Natural killer cell (primary cell): Measurements from ENCODE around the gene CUX1. TPM values are rescaled to one million over a fixed set of nuclear protein-coding genes. Genes with fewer than 3 reads are reported as not detected.

Experiments
- ATAC-seq, 3 donors: fragments of 150-1000 bp in 2 of 3; fragments of 200-7000 bp in 1 of 3; cut with Tn5 transposase; 1 replicate in 1 of 3; 2 replicates in 2 of 3; pipeline ENCODE4 v1.10.0; 2021; ENCODE audit warnings: mild to moderate bottlenecking in 2 of 3, moderate library complexity in 2 of 3
- DNase-seq, 2 donors: peaks; one replicate each; pipeline versions ENCODE4 v3.0.0 to v3.0.0-alpha.2; 2013 to 2021; ENCODE audit warnings: mixed read lengths in 1 of 2
- H3K27ac ChIP-seq: one replicate; pipeline ENCODE4 v1.5.1; 2013; ENCODE audit warnings: mild to moderate bottlenecking, low read length
- H3K27me3 ChIP-seq: one replicate; pipeline ENCODE4 v1.6.1; 2013; ENCODE audit warnings: low read length; ENCODE audit not compliant: control insufficient read depth, insufficient read depth
- H3K36me3 ChIP-seq: one replicate; pipeline ENCODE4 v1.6.1; 2013; ENCODE audit warnings: low read length; ENCODE audit not compliant: control insufficient read depth, insufficient read depth
- H3K4me1 ChIP-seq: one replicate; pipeline ENCODE4 v1.6.1; 2013; ENCODE audit warnings: low read length; ENCODE audit not compliant: control insufficient read depth, insufficient read depth
- H3K4me3 ChIP-seq: one replicate; pipeline ENCODE4 v1.5.1; 2013; ENCODE audit warnings: low read length
- H3K9me3 ChIP-seq: one replicate; pipeline ENCODE4 v1.6.1; 2013; ENCODE audit warnings: low read length; ENCODE audit not compliant: control insufficient read depth, insufficient read depth
- H3K27ac Mint-ChIP-seq, 2 donors: one replicate each; pipeline ENCODE4 v1.8.0; 2022; ENCODE audit warnings: mild to moderate bottlenecking in 2 of 2, mixed read lengths in 2 of 2, moderate library complexity in 1 of 2
- H3K27me3 Mint-ChIP-seq, 2 donors: one replicate each; pipeline ENCODE4 v1.8.0; 2022; ENCODE audit warnings: low read depth in 2 of 2, mixed read lengths in 2 of 2
- H3K36me3 Mint-ChIP-seq: one replicate; pipeline ENCODE4 v1.8.0; 2022; ENCODE audit warnings: mixed read lengths
- H3K4me1 Mint-ChIP-seq, 2 donors: one replicate each; pipeline ENCODE4 v1.8.0; 2022; ENCODE audit warnings: mixed read lengths in 2 of 2
- H3K4me3 Mint-ChIP-seq: one replicate; pipeline ENCODE4 v1.8.0; 2022; ENCODE audit warnings: mild to moderate bottlenecking, moderate library complexity, mixed read lengths
- H3K9me3 Mint-ChIP-seq, 2 donors: one replicate each; pipeline ENCODE4 v1.8.0; 2022; ENCODE audit warnings: mixed read lengths in 2 of 2
- WGBS: methylation state at CpG from one replicate; pipeline ENCODE4 v1.1.7; 2013; ENCODE audit warnings: missing lambda C conversion rate; ENCODE audit not compliant: insufficient coverage; 5-methylcytosine and 5-hydroxymethylcytosine counted together
- intact Hi-C: fragments of 100-400 bp; cut with micrococcal nuclease; formaldehyde crosslinking; loops from one replicate; pipeline ENCODE4 v1.14.2; 2022
- total RNA-seq, 4 donors: library from RNA; stranded (reverse); fragments of 120-200 nt in 1 of 4; gene quantifications; one replicate each; pipeline versions ENCODE4 v1.2.3 to v1.2.4, GENCODE V29; 2013 to 2022
- TF ChIP-seq, protein P1 (sequence below): fragments of 200-600 bp; IDR thresholded peaks from one replicate; pipeline ENCODE4 v1.8.0; 2022; ENCODE audit warnings: antibody characterized with exemption

Gene CUX1
- total RNA-seq, 3 donors from 2014 or later (not counting 1 experiment from before 2014, with no cell fraction given), result 59.8 to 77.4 (median 73.6) TPM

DNA sequence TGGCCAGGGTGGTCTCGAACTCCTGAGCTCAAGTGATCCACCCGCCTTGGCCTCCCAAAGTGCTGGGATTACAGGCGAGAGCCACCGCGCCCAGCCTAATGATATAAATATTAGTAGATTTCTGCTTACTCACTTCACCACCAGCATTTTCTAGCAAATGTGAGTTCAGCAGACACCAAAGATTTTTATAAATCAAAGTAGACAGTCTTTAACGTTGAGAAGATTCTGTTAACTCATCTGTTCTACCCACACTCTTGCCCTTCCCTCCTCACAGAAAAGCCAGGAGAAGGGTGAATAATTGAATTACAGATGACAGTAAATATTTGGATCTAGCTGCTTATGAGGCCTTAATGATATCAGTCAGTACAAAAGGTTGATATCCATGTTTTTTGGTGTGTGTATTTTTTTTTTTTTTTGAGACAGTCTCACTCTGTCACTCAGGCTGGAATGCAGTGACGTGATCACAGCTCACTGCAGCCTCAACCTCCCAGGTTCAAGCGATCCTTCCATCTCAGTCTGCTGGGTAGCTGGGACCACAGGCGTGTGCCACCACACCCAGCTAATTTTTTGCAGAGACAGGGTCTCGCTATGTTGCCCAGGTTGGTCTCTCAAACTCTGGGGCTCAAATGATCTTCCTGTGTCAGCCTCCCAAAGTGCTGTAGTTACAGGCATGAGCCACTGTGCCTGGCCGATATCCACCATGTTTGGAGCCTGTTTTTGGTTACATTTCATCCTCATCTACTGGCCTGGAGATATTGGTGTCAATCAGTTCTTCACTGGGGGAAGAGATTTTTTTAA lies 120.5 kb downstream of the CUX1 start:
- Histone ChIP-seq H3K4me3 (no peak overlapping the region), H3K36me3 (no peaks in the 10 kb centered on the region), H3K9me3 (no peaks in the 10 kb centered on the region), H3K4me1 (no peaks in the 10 kb centered on the region), H3K27ac (no peak overlapping the region), H3K27me3 (no peaks in the 10 kb centered on the region)
- Mint-ChIP-seq H3K4me1 (peaks cover 5 to 24% of the 10 kb centered on the region in 2 donors), H3K36me3 (no peaks in the 10 kb centered on the region), H3K27ac (no peak overlapping the region), H3K9me3 (no peaks in the 10 kb centered on the region), H3K4me3 (no peak overlapping the region), H3K27me3 (no peaks in the 10 kb centered on the region)
- no peak for DNase-seq
- intact Hi-C loops, result no loop called here
- WGBS, result 89% methylated on average over 8 of the region's 11 CpGs
- TF ChIP-seq, protein P1, sequence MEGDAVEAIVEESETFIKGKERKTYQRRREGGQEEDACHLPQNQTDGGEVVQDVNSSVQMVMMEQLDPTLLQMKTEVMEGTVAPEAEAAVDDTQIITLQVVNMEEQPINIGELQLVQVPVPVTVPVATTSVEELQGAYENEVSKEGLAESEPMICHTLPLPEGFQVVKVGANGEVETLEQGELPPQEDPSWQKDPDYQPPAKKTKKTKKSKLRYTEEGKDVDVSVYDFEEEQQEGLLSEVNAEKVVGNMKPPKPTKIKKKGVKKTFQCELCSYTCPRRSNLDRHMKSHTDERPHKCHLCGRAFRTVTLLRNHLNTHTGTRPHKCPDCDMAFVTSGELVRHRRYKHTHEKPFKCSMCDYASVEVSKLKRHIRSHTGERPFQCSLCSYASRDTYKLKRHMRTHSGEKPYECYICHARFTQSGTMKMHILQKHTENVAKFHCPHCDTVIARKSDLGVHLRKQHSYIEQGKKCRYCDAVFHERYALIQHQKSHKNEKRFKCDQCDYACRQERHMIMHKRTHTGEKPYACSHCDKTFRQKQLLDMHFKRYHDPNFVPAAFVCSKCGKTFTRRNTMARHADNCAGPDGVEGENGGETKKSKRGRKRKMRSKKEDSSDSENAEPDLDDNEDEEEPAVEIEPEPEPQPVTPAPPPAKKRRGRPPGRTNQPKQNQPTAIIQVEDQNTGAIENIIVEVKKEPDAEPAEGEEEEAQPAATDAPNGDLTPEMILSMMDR, result no peak
- no peak for ATAC-seq

DNA sequence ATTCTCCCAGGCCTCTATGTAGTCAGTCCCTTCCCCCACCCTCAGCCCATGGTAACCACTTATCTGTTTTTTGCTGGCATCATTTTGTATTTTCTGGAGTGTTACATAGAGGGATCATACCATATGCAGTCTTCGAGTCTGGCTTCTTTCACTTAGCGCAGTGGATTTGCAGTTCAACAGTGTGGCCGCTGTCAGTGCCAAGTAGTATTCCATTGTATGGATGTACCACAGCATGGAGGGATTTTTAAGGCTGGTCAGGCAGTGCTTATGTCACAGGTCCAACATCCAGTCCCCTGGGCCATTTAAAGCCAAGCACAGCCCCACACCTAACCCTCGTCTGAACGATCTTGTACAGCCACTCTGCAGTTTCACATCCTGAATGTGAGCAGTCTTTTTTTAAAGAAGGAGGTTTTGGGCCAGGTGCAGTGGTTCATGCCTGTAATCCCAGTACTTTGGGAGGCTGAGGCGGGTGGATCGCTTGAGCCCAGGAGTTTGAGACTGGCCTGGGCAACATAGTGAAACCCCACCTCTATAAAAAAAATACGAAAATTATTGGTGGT lies 121.8 kb downstream of the CUX1 start:
- no peak overlapping the region for H3K27ac ChIP-seq
- WGBS, result 82% methylated on average over 7 of the region's 8 CpGs
- peaks cover 5 to 24% of the 10 kb centered on the region in 2 donors for H3K4me1 Mint-ChIP-seq

DNA sequence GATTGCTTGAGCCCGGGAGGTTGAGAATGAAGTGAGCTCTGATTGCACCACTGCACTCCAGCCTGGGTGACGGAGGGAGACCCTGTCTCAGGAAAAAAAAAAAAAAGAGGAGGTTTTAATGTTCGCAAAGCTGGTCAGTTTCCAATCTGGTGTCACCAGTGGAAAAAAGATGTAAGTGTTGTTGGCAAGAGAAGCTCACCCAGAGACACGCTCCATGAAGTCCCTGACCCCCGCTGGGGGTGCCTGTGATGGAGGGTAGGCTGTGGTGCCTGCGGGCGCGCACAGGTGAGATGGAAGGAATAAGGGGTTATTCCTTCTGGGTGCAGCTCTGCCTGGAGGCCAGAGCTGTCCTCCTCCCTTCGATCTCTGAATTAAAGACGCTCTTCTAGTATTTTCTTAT lies 122.7 kb downstream of the CUX1 start:
- Mint-ChIP-seq H3K4me3 (no peak overlapping the region), H3K27ac (no peak overlapping the region), H3K4me1 (peaks cover under 1 to 25% of the 10 kb centered on the region in 2 donors), H3K27me3 (no peaks in the 10 kb centered on the region), H3K9me3 (no peaks in the 10 kb centered on the region), H3K36me3 (no peaks in the 10 kb centered on the region)
- Histone ChIP-seq H3K4me1 (no peaks in the 10 kb centered on the region), H3K36me3 (no peaks in the 10 kb centered on the region), H3K9me3 (no peaks in the 10 kb centered on the region), H3K4me3 (no peak overlapping the region), H3K27me3 (no peaks in the 10 kb centered on the region), H3K27ac (no peak overlapping the region)
- TF ChIP-seq, protein P1, result no peak
- intact Hi-C loops, result no loop called here
- no peak for ATAC-seq
- WGBS, result 94% methylated on average over 6 of the region's 10 CpGs
- no peak for DNase-seq

More for the DNA sequence above, 121.8 kb downstream of the CUX1 start:
- intact Hi-C loops, result no loop called here
- Mint-ChIP-seq H3K27me3 (no peaks in the 10 kb centered on the region), H3K27ac (no peak overlapping the region), H3K36me3 (no peaks in the 10 kb centered on the region), H3K4me3 (no peak overlapping the region), H3K9me3 (no peaks in the 10 kb centered on the region)
- TF ChIP-seq, protein P1, result no peak
- no peaks in the 10 kb centered on the region for H3K4me1 ChIP-seq
- H3K4me3 ChIP-seq, result no peak overlapping the region
- no peaks in the 10 kb centered on the region for H3K36me3 ChIP-seq
- H3K27me3 ChIP-seq, result no peaks in the 10 kb centered on the region
- DNase-seq (no peak), ATAC-seq (no peak)
- no peaks in the 10 kb centered on the region for H3K9me3 ChIP-seq
